ENCODE results near the gene LONP2.
"Not testable (repeated sequence)": the region's sequence is repeated elsewhere in the genome, so short reads cannot be mapped to it uniquely, and the experiment has no call there.

The LONP2 gene

DNA sequence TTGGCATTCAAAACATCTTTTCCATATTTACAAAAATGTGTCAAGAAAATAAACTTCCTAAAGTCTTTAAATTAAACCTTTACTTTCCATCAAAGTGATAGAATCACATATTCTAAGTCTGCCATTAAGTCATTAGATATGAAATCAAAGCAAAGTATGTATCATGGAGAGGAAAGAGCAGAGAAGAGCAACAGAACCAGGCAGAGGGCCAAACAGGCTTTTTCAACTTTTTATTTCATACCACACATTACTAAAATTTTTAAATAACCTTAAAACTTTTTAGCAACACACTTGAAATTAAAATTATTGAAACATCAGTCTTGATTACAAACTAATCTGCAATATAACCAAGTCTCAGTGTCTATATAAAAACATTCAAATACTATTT lies 127.3 kb downstream of the LONP2 start:
- no peak for FAIRE-seq

DNA sequence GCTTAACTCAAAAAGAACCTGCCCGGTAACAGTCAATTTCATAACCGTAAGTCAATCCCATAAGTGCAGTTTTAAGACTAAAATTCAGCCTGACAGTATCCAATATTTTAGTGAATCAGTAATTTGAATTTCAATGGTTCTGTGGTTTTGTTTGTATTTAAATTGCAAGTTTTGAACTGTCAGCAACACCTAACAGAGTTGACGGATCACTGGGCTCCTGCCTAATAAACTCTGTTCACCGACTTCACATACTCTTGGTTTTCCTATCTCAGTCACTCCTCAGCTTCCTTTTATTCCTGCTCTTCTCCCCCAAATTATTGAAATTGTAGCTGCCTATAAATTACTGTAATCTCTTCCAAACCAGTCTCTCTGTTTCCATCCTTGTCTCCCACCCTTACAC lies 128.6 kb downstream of the LONP2 start:
- FAIRE-seq: no peak

DNA sequence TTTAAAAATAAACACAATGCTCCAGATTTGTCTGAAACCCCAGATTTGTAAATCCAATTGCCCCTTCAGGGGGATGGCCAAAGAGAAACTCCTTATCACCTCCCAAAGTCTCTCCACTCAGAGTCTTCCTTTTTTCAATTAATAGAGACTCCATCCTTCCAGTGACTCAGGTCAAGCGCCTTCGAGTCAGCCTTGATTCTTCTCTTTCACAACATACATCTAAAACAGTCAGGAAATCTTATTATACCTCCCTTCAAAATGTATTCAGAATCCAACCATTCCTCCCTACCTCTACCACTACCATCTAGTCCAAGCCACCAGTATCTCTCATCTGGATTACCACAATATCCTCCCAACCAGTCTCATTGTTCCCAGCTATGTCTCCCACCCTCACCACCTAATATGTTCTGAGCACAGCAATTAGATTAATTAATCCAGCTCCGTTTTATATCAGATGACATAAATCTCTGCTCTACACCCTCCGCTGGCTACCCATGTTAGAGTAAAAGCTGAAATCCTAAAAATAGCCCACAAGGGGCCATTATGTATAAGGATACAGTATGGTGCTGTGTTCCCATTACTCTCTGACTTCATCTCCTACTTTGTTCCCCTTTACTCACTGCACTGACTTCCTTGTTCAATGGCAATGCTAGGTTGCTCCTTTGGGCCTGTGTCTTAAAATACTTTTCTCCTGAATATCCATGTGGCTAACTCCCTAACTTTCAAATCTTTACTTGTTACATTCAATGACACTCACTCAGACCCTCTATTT lies 129.3 kb downstream of the LONP2 start:
- no peak for FAIRE-seq

DNA sequence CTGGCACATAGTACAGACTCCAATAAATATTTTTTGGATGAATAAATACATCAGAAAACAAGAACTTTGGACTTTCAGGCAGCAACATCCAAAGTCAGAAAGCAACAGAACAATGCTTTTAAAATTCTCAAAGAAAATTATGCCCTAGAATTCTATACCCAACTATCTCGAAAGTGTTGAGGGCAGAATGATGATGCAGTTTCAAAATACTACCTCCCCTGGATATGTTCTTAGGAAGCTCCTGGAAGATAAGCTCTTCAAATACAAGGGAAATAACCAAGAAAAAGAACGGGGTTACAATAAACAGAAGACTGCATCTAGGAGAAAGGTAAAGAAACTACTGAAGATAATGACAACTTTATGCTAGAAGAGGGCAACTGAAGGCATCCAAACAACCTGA lies 130.2 kb downstream of the LONP2 start:
- no peak for FAIRE-seq

DNA sequence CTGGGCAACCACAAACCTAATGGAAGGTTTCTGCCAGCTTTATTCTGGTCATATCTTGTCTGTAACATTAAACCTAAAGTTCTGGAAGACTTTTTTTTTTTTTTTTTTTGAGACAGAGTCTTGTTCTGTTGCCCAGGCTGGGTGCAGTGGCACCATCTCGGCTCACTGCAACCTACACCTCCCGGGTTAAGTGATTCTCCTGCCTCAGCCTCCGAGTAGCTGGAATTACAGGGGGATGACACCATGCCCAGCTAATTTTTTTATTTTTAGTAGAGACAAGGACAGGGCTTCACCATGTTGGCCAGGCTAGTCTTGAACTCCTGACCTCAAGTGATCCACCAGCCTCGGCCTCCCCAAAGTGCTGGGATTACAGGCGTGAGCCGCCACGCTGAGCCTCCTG lies 133.2 kb downstream of the LONP2 start:
- FAIRE-seq: not testable (repeated sequence)

DNA sequence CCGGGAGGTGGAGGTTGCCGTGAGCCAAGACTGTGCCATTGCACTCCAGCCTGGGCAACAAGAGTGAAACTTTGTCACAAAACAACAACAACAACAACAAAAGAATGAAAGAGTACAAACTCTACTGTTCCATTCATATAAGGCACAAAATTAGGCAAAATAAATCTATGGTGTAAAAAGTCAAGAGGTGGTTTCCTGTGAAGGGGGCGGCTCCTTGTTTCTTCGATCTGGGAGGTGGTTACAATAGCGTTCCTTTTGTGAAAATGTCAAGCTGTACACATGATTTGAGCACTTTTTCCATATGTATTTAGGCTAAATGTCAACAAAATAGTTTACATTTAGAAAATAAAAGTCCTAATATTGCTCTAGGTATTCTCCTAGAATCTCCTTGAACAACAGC lies 134.2 kb downstream of the LONP2 start:
- FAIRE-seq: no peak

DNA sequence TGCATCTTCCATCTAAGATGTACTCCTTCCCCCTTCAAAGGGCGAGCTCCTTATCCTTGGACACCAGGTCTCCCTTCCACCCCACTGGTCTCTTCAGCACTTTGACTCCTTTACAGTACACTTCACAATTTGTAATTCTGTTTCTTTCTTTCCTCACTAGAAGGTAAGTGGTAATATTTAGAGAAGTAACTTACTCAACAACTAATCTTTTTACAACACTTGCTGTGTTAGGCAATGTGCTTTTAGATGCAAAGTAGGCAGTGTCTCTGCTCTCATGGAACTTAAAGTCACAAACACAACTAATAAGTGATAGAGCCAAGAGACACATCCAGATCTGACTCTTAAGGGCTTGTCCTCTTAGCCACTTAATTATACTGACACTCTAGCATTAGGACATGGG lies 134.7 kb downstream of the LONP2 start:
- no peak for FAIRE-seq

DNA sequence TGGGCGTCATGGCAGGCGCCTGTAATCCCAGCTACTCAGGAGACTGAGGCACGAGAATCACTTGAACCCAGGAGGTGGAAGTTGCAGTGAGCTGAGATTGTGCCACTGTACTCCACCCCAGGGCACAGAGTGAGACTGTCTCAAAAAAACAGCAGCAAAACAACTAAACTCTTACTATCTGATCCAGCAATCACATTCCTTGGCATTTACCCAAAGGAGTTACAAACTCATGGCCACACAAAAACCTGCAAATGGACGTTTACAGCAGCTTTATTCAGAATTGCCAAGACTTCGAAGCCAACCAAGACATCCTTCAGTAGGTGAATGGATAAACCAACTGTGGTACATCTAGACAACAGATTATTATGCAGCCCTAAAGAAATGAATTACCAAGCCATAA lies 137.1 kb downstream of the LONP2 start:
- no peak for FAIRE-seq

DNA sequence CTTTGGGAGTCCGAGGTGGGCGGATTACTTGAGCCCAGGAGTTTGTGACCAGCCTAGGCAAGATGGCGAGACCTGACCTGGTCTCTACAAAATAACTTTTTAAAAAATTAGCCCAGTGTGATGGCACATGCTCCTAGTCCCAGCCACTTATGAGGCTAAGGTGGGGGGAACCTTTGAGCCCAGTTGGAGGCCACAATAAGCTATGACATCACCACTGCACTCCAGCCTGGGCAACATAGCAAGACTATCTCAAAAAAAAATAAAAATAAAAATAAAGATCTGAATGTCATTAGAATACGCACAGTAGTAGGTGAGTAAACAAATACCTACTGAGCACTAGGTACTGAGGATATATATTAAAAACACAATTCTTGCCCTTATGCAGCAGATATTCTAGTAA lies 138.0 kb downstream of the LONP2 start:
- FAIRE-seq: no peak

DNA sequence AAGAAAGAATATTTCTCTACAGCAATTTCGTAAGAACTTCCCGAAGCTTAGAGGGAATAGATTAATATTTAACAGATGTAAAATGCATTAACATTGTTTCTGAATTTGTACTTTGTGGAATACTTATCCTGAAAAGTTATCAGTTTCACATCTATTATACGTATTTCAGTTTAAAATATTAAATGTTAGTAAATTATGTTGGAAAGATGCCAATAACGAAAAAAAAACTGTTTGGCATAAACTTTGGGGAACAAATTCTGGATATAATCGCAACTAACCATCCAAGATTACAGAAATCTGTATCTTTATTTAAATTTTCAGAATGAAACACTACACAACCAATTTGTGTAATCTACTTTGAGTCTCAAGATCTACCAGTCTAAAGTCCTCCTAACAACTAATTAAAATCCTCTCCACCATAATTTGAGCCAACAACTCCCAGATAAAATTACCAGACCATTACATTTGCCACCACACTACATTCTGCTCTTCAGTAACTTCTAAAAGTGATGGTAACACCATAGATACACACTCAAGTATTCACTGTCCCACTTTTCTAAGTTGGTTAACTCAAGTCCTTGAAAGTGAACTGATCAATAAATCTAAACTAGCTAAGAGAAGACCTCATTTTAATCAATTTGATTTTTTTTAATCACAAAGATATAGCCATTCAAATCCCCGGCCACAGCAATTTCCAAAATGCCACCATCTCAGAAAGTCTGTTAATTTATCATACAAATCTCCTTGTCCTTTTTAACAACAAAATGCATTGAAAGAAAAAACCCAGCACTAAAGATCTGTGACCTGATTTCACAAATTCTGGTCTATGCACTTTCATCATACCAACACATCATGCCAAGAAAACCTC lies 139.1 kb downstream of the LONP2 start:
- peak; percentile 72 for FAIRE-seq

DNA sequence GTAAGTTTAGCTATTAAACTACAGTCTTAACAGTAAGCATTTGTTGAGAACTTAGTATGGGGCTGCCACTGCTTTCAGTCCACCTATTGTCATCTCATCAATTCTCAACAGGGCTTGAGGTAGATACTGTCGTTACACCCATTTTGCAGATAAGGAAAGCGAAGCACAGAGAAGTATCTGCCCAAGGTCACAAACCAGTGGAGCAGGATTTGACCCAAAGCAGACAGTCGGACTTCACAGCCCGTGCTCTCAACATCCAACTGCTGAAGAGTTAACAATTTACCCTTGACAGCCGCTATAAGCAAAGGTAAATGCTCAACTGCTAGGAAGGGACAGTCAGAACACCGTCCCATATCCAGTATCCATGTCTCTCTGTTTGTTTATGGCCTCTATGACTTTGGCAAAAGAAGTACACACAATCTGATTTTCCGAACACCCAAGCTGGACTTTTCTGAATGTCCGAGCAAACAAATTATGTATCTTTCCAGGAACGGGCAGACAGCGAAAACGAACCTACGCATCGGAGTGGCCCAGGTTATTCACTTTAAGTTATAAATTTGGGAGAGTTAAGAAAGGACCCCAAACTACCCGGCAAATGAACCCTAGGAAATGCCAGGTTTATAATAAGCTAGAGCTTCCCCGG lies 139.9 kb downstream of the LONP2 start:
- no peak for FAIRE-seq

DNA sequence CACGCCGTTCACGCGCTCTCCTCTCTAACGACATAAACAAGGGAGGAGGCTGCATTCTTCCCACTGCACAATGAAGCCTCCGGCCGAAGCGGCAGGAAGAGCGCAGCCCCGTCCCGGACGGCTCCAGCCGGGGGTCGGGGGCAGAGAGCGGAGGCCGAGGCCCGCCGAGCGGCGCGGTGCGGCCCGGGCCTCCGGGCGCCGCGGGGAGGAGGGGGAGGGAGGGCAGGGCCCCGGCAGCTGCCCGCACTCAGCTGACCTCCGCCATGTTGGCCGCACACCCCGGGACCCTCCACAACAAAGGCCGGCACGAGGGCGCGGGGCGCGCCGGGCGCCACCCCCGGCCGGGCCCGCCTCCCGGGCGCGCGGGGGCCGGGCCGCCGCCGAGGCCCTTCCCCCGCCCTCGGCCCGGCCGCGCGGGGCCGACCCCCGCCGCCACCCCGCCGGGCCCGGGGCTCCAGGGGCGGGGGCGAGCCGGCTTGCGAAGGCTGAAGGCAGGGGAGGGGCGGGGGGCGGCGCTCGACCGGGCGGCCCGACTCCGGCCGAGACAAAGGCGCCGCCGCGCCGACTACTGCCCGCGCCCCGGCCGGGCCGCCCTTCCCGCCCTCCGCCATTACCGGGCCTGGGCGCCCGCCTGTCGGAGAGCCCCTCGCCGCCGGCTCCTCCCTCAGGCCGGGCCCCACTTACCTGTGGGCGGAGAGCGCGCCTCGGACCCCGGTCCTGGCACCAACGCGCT lies 140.6 kb downstream of the LONP2 start:
- no peak for FAIRE-seq

DNA sequence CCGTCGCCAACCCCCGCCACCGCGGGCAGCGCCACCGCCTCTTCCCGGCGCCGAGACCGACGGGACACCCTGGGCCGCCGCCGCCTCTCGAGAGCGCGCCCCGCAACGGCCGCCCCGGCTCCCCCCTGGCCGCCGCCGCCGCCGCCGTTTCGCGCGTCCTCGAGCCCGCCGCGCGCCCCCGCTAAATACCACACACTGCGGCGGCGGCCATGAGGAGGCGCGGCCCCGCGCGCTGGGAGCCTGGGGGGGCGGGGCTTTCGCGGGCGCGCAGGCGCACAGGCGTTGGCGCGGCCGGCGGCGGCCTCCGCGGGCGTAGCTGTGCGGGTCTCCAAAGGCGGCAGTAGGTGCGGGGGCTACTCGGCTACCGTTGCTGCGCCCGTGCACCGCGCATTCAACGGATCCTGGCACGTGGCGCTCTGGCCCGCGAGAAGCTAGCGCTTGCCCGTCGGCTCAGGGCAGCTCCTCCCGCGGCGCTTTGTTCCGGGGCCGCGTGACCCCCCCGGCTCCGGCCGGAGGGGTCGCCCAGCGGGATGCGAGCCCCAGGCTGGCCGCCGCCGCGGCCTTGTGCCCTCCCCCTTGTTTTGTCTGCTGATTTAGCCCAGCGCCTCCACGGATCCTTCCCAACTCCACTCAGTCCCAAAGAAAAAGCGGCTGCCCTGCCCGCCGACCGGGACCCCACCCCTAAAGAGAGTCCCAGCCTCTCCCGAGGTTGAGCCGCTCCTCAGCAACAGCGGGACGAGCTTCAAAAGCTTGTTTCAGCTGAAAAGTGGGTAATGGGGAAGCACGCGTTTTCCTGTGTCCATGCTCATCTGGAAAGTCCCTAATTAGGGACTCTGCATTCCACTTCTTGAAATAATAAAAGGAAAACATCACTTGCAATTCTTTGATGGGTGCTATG lies 141.4 kb downstream of the LONP2 start, which contains the start of gene SIAH1:
Gene SIAH1, minus strand, starts transcription at position 161 of the 898 bp plus-strand sequence. CDS start 22,985 bp downstream, outside the sequence.
- FAIRE-seq: no peak

DNA sequence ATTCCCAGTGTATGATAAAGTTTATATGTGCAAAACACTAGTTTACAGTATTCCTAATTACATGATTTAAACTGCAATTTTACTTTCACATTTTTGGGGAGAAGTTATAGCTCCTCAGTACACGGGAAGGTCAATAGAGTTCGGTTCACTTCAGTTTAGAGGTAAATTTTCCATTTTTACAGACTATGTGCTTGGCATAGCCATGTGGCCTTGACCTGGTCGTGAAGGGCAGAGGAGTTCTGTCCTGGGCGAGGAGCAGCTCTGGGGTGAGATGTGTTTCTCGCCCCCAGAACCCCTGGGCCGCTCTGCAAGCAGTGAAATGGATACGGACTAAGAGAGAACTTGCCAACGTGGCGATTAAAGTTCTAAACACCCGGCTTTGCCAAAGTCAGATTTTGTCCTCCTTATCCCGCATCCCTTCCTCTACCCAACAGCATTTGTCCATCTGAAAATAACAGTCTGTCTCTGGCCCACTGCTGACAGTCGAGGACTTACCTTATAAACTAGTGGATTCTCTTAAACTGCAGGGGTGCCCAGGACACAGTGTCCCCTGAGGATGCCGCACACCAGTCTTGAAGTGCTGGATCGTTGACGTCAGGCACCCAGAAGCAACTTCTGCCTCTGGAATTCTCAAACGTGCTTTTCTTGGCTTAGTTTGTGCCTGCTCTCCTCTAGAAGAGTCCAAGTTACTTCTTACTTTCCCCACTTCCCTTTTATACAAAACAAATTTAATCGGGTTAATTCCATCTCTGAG lies 142.6 kb downstream of the LONP2 start:
- no peak for FAIRE-seq

DNA sequence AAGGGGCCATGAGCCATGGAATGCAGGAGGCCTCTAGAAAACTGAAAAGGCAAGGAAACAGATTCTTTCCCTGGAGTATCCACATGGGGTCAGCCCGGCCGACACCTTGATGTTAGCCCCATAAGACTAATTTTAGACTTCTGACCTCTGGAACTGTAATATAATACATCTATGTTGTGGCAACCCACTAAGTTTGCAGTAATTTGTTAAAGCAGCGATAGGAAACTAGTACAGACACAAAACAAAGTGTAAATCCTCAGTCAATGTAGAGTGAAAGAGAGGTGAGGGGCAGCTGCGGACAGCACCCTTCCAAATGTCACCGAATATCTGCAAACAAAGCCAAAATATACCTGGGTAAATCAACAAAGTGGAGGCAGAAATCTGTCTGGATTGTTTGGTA lies 148.3 kb downstream of the LONP2 start:
- no peak for FAIRE-seq

DNA sequence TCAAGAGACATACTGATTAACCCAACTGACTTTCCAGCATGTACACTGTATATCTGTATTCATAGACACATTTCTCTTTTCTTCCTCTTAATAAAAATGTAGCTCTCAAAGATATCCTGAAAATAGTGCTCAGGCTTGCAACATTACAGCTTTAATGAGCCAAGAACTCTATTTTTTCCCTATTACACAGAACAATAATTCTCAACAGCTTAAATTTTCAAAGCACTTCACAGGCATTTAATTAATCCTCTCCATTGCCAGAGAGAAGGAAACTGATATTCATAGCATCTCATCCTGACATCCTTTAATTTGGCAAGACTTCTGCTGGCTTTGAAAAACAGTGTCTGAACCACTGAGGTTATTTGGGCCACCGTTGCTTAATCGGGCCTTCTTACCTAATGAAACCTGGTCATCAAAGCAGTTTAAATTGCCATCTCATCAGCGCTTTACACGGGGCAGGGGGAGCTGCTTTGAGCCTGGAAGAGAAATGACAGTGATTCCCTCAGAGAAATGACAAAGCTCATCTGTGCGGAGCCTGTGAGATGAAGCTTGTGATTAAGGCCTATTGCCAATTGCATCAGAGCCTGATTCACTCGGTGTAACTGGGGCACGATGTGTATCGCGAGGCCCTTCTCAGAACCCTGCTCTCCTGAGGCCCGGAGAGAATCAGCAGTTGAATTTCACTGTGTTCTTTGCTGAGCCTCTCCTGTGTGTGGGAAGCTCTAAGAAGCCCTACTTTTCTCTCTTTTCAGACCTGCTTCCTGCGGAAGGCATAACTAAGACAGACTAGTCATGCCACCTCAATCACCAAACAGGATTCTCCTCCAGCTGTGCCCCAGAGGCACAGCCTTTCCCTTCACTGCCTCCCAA lies 149.6 kb downstream of the LONP2 start:
- no peak for FAIRE-seq

DNA sequence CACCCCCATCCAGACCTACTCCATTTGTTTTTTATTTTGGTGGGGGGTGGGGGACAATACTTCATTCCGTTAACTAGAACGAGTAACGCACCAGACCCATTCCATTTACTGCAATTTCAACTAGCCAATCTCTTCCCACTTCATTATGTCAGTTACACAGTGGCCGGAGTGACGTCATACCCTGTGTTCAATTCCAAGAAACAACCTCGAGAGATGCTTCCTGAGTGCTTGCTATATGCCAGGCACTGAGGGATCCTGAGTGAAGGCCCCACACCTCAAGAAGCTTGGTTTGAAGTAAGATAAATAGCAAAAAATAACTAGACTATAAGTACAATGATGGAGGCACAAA lies 150.2 kb downstream of the LONP2 start:
- FAIRE-seq: no peak

DNA sequence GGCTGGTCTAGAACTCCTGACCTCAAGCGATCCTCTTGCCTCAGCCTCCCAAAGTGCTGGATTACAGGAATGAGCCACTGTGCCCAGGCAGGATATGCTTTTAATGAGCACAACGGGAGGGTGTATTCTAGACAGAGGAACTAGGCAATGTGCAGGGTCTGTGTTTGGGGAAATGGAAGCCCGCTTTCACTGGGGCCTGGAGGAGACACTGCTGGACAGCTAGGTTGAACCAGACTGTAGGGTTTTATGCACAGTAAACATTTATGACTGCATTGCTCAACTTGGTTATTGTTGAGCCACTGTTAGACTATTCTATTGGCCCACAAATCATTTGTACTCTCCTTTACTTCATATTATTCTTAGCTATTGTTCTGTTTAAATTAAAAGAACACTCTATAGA lies 151.3 kb downstream of the LONP2 start:
- FAIRE-seq: no peak

DNA sequence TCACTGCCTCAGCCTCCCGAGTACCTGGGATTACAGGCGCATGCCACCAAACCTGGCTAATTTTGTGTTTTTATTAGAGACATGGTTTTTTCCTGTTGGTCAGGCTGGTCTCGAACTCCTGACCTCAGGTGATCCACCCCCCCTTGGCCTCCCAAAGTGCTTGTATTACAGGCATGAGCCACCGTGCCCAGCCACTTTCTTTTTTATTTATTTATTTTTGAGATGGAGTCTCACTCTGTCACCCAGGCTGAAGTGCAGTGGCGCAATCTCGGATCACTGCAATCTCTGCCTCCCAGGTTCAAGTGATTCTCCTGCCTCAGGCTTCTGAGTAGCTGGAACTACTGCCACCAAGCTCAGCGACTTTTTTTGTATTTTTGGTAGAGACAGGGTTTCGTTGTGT lies 158.4 kb downstream of the LONP2 start:
- not testable (repeated sequence) for FAIRE-seq

DNA sequence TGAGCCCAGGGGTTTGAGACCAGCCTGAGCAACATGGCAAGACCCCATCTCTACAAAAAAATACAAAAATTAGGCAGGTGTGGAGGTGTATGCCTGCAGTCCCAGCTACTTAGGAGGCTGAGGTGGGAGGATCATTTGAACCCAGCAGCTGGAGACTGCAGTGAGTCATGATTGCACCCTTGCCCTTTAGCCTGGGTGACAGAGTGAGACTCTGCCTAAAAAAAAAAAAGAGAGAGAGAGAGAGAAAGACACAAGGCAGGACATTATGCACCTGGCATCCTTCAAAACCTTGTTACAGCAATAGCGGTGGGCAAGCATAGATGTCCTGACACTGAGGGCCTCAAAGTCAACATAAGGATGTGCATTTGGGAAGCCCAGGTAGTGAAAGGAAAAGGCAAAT lies 161.1 kb downstream of the LONP2 start:
- no peak for FAIRE-seq
